ENCODE results near the gene TBCA. TPM values are rescaled to one million over a fixed set of nuclear protein-coding genes. Genes with fewer than 3 reads are reported as not detected.

The TBCA gene
- total and polyA plus RNA-seq, 2 experiments from 2014 or later = 117 to 814 TPM

- Mint-ChIP-seq H3K4me3 (no peak overlapping the region), H3K9me3 (no peaks in the 10 kb centered on the region), H3K27ac (no peak overlapping the region), H3K36me3 (ENCODE audit: low read depth) (peaks cover 46% of the 10 kb centered on the region), H3K4me1 (peaks cover 33% of the 10 kb centered on the region), H3K27me3 (ENCODE audit: insufficient read depth, low read depth, poor library complexity) (no peaks in the 10 kb centered on the region)
- Histone ChIP-seq H3K4me1 (ENCODE audit: insufficient read depth) (peaks cover 37% of the 10 kb centered on the region), H3K79me2 (replicated peaks; ENCODE audit: insufficient read depth) (peaks cover 100% of the 10 kb centered on the region), H3K9me2 (ENCODE audit: insufficient read depth) (no peaks in the 10 kb centered on the region), H3K36me3 (ENCODE audit: insufficient read depth) (no peaks in the 10 kb centered on the region; the same call in 1 of the 2 replicates), H3K4me3 (no peak overlapping the region), H3K4me2 (no peak overlapping the region), H4K20me1 (replicated peaks; ENCODE audit: insufficient read depth) (peaks cover 46% of the 10 kb centered on the region), H3K27me3 (ENCODE audit: insufficient read depth) (no peaks in the 10 kb centered on the region), H3K27ac (ENCODE audit: low read depth) (no peak overlapping the region), H2AFZ (no peak overlapping the region), H3F3A (replicated peaks; ENCODE audit: low read depth) (no peaks in the 10 kb centered on the region)
- no peak for ATAC-seq
- no peak for TF ChIP-seq POLR2AphosphoS5 (IDR thresholded peaks at IDR 0.05; ENCODE audit: low read depth)
- DNase-seq (ENCODE audit: low spot score) = no peak
Observed at GRCh38 chr5:77768978-77769377, 7.2 kb downstream of the TBCA start.

DNA sequence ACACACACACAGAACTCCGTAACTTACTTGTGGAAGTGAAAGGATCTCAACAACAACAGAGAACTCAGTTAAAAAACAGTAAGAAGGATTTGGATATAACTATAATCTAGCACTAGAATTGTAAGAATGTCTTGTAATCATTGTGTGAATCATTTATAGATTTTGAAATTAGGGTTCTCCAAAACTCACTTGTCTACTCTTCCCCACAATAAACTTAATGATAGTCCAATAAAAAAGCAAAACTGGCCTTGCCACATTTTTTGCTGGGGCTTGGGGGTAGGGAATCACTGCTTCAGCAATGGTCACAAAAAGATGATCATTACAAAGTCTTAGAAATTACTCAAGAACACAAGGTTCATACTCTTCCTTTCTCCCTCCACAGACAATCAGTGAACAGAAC is 8.8 kb downstream of the TBCA start:
- no peaks in the 10 kb centered on the region for H3F3A ChIP-seq (replicated peaks; ENCODE audit: low read depth)
- no peak overlapping the region for H3K4me3 ChIP-seq
- no peaks in the 10 kb centered on the region for H3K27me3 ChIP-seq (ENCODE audit: insufficient read depth)
- peaks cover 19% of the 10 kb centered on the region for H3K4me1 Mint-ChIP-seq
- H2AFZ ChIP-seq = no peak overlapping the region
- no peak overlapping the region for H3K4me3 Mint-ChIP-seq
- H3K4me2 ChIP-seq = no peak overlapping the region
- no peak for ATAC-seq
- peaks cover 10% of the 10 kb centered on the region; the same call in 2 of the 3 replicates for H3K9me3 Mint-ChIP-seq
- no peak overlapping the region for H3K27ac Mint-ChIP-seq
- H3K79me2 ChIP-seq (replicated peaks; ENCODE audit: insufficient read depth) = peaks cover 100% of the 10 kb centered on the region
- peaks cover 48% of the 10 kb centered on the region for H4K20me1 ChIP-seq (replicated peaks; ENCODE audit: insufficient read depth)
- H3K36me3 ChIP-seq (ENCODE audit: insufficient read depth) = no peaks in the 10 kb centered on the region; the same call in 1 of the 2 replicates
- DNase-seq (ENCODE audit: low spot score) = no peak
- peaks cover 57% of the 10 kb centered on the region for H3K36me3 Mint-ChIP-seq (ENCODE audit: low read depth)
- no peaks in the 10 kb centered on the region for H3K9me2 ChIP-seq (ENCODE audit: insufficient read depth)
- no peaks in the 10 kb centered on the region for H3K27me3 Mint-ChIP-seq (ENCODE audit: insufficient read depth, low read depth, poor library complexity)
- H3K4me1 ChIP-seq (ENCODE audit: insufficient read depth) = peaks cover 24% of the 10 kb centered on the region
- no peak overlapping the region for H3K27ac ChIP-seq (ENCODE audit: low read depth)
- TF ChIP-seq STAT1 (IDR thresholded peaks at IDR 0.05; ENCODE audit: unreplicated experiment) = no peak
- no peak for TF ChIP-seq REST (IDR thresholded peaks at IDR 0.05; ENCODE audit: unreplicated experiment)
- TF ChIP-seq CTCF (conservative IDR thresholded peaks at IDR 0.05; ENCODE audit: low read depth in 2 of 2) = no peak
- no peak for TF ChIP-seq ZNF114 (CRISPR knock-in tag; IDR thresholded peaks at IDR 0.05)
- TF ChIP-seq NANOG (IDR thresholded peaks at IDR 0.05; ENCODE audit: borderline replicate concordance) = no peak
- TF ChIP-seq CREB1 (CRISPR knock-in tag; IDR thresholded peaks at IDR 0.05; ENCODE audit: low read depth) = no peak
- TF ChIP-seq EZH2phosphoT487 (IDR thresholded peaks at IDR 0.05; ENCODE audit: unreplicated experiment) = no peak
- no peak for TF ChIP-seq JUNB (IDR thresholded peaks at IDR 0.05; ENCODE audit: unreplicated experiment)
- no peak for TF ChIP-seq ZNF462 (CRISPR knock-in tag; IDR thresholded peaks at IDR 0.05)
